ENCODE results near the gene WWC1.
A peak's percentile ranks its signal among the peaks of the same experiment; 100 is the strongest.

WWC1 gene

DNA sequence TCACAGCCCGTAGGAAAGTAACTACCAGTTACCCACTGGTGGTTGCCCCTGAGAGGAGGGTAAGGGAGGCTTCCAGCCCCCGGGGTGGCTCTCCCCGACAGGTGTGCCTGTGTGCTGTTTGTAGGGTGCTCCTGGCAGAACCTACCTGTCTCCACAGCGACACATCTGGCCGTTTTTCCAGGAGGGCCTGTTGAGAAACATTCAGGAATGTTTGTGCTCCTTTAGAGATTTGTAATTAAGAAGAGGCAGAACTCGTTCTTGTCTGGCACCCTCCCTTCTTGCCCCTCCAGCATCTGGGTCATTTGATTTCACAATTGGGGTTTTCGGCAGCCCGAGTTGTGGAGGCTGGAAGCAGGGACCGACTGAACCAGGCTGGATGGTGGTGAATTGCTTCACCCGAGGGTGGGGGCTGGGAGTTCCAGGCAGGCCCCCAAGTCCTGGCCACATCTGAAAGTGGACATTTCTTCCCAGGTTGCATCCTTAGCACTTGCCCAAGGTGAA, 74.2 kb downstream of the WWC1 start:
- no peak for DNase-seq

DNA sequence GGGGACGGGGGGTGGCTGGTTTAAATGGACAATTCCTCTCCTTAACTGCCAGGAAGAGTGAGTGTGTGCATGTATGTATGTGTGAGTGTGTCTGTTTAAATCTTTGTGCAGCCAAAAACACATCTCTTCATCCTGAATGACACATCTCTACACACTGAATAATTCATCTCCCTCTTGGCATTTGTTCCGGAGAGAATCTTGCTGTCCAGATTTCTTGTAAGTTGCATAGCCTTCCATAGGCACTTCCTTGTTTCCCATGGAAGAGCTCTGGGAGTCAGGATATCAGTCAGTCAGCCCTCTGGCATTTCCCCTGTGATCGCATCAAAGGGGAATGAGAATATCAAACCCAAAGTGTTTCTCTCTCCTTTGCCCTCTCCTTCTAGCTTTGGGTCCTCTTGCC, 74.7 kb downstream of the WWC1 start:
- no peak for DNase-seq

DNA sequence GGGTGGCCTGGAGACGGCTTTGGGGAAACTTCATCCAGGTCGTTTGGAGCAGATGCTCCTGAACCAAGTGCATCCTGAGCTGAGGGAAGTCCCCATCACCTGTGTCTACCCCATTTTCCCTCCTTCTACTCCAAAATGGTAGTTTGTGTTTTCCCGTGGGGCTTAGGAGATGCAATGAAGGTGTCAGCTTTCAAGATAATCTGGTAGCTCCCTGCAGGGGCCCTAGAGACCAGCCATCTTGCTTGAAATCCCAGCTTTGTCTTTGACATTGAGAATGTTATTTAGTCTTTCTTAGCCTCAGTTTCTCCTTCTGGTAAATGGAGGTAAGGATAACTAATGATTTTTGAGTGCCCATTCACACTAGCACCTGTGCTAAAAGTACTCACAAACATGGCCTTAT, 77.4 kb downstream of the WWC1 start:
- DNase-seq = no peak

DNA sequence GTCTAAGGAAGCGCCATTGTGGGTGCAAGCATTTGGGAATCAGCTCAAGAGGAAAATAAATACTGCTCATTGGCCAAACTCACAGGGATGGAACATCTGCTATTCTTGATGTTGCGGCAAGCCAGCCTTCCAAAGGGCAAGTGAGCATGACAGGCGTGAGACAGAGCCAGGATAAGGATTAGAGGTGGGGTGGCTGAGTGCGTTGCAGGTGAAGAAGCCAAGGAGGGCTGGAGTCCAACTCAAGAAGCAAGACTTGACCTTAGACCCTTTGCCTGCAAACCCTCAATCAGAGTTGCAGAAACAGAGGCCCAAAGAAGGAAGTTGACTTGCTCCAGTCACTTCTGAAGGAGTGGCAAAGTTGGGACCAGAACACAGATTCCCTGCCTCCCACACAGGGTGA, 79.4 kb downstream of the WWC1 start:
- no peak for DNase-seq

DNA sequence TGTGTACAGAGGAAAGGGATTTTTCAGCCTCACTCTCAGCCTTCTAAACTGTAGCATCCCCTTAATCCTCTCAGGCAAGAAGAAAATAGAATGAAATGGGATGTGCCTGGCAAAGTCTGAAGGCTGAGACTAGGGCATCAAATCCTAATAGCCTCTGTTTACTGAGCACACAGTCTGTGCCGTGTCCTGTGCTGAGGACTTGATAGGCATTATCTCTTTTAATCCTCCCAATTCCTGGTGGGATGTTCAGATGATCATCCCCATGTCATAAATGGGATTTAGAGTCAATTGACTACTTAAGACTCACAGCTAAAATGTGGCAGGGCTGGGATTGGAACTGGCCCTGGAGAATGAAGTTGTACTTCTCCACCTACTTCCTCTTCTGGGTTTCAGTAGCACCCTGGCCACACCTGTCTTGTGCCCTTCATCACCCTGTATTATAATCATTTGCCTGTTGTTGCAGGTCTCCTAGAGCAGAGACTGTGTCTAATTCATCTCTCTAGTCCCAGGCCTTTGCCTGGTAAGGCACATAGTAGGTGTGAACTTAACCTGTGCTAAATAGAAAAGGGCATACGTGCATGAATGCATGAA, 81.0 kb downstream of the WWC1 start:
- DNase-seq = no peak

DNA sequence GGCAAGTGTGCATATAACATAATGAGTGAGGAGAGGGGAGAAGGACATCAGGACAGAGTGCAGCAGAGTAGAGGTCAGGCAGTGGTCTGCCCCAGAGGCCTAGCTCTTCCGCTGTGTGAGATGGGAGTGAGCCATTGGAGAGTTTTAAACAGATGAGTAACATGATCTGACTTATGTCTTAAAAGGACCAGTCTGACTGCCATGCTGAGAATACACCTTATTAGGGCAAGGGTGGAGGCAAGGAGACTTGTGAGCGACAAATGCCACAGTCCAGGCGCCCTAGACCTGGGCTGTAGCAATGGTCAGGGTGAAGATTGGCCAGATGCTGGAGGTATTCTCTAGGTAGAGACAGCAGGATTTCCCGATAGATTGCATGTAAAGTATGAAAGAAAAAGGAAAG, 83.1 kb downstream of the WWC1 start:
- DNase-seq = no peak

DNA sequence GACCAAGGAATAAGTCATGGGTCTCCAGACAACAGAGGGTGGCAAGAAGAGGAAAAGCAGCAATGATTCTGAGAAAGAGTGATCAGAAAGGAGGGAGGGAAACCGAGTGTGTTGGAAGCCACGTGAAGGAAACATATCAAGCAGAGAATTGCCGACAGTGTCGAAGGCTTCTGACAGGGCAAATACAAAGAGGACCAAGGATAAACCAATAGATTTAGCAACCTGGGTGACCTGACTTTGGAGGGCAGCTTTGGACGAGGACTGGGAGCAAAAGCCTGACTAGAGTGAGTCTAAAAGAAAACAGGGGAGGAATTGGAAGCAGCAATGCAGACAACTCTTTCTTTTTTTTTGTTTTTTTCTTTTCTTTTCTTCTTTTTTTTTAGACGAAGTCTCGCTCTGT, 83.8 kb downstream of the WWC1 start:
- DNase-seq = no peak

DNA sequence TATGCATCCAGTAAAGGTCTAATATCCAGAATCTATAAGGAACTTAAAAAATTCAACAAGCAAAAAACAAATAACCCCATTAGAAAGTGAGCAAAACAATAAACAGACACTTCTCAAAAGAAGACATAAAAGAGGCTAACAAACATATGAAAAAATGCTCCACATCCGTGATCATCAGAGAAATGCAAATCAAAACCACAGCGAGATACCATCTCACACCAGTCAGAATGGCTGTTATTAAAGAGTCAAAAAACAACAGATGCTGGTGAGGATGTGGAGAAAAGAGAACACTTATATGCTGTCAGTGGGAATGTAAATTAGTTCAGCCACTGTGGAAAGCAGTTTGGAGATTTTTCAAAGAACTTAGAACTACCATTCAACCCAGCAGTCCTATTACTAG, 86.1 kb downstream of the WWC1 start:
- DNase-seq = no peak

DNA sequence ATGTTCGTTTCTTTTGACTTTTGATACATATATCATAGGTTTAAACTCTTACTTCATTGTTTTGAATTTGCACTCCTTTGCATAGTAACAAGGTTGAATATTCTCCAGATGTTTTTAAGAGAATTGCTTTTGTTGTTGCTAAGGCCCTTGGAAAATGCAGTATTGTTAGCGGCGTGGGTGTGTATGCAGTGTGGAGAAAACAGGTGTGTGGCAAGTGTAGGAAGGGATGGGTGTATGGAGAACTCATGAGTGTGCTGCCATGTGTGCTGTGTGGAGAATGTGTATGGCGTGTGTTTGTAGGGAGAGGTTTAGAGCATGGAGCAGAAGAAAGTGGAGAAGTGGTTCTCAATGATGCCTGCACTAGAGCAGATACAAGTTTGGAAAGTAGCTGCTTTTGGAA, 87.3 kb downstream of the WWC1 start:
- DNase-seq = no peak

DNA sequence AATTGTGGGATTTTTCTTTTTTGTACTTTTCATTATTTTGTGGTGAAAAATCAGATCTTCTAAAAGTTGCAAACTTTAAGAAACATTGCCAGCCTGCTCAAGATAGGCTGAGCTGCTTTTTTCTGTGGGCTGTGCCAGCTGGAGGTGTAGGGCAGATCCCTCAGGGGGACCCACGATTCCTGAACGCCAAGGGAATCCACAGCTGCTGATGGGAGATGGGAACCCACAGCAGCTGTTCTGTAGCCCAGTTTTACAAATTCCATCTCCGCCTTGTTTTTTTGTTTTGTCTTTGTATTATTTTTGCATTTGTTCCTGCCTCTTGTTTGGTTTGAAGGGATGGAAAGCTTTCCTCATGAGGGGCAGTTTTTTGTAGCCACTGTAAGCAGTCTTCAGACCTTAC, 91.0 kb downstream of the WWC1 start:
- DNase-seq = no peak

DNA sequence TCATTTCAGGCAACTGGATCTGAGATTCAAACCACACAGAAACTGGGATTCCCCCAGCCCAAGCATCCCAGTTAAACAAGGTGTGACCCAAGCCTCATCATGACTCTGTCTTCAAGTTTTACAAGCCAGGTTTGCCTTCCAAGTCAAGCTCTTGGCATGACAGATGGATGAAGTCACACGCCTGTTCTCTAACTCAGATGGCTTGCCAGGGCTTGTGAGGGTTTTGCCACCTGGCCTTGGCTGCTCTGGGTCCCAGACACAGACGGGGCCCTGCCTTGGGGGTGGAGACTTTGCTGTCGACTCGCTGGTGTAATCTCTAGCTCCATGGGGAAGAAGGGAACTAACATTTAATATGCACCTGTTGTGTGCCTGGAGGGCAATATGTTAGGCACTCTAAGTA, 99.0 kb downstream of the WWC1 start:
- DNase-seq = peak; percentile 16

DNA sequence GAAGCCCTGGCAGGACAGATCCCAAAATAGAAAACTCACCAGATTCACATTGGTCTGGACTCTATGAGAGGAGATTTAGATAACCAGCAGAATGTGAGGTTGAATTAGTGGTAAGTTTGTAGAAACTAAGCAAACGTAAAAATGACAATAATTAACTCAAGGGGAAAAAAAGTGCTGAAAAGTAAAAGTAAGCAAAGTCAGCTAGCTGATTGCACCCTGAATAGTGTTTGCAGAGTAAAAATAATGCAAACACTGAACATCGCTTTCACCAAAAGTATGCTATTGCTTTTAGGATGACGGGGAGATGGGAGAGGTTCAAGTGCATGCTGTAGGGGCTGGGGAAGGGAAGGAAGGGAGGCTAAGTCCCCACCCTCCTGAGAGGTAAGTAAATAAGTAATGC, 102.3 kb downstream of the WWC1 start:
- DNase-seq = no peak

DNA sequence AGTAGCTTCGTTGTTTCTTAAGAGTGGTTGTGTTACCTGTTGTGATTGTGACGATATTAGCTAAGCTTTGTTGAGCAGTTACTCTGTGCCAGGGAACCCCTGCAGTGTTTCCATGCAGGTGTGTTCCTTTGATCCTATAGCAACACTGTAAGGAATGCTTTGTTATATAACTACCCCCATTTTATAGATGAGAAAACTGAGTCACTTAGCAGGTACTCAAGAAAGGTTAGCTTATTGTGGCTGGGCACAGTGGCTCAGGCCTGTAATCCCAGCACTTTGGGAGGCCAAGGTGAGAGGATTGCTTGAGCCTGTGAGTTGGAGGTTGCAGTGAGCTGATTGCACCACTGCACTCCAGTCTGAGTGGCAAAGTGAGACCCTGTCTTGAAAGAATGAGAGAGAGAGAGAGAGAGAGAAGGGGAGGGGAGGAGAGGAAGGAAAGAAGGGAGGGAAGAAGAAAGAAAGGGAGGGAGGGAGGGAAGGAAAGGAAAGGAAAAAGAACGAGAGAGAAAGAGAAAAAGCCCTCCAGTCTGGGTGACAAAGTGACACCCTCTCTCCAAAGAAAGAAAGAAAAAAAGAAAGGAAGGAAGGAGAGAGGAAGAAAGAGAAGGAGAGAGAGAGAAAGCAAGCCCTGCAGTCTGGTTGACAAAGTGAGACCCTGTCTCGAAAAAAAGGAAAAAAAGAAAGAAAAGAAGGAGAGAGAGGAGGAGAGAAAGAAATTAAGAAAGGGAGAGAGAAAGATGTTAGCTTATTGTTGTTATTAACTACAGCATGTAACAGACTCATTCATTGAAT, 109.2 kb downstream of the WWC1 start:
- DNase-seq = no peak

DNA sequence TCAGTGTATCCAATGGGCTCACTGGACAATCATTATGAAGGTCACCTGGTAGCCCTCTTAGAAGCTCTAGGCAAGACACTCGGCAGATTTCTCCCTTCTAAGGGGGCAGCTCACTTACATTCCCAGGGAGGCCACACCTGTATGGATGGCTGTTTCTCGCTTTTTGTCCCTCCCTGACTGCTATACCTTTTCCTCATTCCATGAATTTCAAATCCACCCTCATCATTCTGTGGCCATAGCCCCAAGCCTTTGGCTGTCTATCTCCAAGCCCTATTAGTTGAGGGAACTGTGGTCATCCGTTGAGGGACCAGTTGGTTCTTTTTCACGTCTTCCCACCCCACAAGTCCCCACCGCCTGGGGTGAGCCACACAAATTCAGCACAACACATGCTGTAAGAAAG, 109.8 kb downstream of the WWC1 start:
- DNase-seq = no peak

DNA sequence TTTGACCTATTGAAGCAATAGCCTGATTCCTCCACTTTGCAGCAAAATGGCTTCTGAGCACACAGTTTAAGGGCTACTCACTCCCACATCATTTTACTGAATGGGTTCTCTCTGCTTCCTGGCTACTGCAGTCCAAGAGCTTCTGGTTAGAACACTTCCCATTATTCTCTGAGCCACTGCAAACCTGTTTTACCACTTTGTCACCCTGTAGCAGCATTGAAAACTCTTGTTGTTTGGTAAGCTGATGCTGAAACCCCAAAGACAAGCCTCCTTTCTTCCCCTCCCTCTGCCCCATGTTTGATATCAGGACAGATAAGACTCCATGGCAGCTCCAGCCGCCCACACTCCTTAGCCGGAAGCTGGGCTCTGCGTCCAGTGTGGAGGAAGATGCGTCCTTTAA, 110.4 kb downstream of the WWC1 start:
- no peak for DNase-seq

DNA sequence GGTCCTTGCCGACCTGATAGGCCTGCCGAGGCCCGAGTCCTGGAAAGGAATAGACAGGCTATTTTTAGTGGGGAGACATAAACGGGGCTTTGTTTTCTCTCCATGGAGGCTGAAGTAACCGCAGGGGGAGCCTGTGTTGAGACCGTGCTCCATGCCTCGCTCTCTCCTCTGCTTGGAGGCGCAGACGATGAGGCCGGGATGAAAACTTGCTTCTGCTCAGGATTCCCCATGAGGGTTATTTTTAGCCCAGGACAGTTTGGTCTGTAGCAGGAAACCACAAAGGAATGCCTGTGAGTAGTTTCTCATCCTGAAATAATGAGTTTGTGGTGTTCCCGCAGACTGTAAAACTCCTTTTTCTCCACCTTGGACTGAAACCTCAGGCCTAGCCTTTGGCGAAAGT, 112.9 kb downstream of the WWC1 start:
- DNase-seq = no peak

DNA sequence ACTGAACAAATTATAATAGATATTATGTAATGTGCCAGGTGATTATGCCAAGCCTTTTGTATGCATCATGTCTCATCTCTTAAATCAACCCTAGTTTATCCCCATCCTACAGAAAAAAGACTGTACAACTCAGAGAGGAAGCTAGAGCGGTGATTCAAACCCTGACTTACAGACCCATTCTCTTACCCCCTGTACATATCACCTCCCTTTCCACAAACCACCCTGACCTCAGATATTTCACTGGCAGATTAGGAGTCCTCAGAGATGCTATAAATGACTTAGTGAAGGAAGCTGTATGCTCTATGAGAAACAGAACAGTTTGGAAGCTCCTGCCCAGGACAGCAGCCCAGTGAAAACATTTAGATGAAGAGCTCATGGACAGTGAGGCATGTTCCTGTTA, 115.8 kb downstream of the WWC1 start:
- no peak for DNase-seq

DNA sequence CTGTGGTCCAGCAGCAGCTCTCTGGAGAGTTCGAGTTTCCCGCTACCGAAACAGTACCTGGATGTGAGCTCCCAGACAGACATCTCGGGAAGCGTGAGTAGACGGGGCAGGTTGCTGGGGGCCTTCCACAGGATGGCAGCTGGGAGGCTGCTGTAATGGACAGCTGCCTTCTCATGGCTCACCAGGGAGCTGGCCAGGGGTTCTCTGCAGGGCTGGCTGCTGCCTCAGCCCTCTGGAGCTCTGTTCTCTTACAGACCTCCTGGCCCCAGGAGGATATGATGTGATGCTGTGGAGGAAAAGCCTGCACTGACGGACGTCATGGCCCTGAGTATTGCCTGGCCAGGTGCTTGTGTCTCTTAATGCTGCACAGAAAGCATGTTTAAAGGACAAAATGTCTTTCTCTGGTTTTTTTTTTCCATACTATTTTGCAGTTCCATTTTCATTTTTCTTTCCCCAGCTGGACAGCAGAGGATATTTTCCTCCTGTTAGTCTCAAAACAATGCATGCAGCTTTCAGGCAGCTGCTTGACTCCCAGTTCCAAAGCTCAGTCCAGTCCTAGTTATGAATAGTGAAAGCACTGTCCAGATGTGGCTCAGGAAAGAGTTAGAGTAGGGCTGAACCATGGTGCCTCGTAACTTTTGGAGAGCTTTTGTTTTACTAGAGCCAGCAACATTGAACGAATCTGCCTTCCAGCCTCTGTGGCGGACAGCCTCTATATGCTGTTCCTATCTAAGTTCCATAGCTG, 117.3 kb downstream of the WWC1 start:
- DNase-seq = no peak

DNA sequence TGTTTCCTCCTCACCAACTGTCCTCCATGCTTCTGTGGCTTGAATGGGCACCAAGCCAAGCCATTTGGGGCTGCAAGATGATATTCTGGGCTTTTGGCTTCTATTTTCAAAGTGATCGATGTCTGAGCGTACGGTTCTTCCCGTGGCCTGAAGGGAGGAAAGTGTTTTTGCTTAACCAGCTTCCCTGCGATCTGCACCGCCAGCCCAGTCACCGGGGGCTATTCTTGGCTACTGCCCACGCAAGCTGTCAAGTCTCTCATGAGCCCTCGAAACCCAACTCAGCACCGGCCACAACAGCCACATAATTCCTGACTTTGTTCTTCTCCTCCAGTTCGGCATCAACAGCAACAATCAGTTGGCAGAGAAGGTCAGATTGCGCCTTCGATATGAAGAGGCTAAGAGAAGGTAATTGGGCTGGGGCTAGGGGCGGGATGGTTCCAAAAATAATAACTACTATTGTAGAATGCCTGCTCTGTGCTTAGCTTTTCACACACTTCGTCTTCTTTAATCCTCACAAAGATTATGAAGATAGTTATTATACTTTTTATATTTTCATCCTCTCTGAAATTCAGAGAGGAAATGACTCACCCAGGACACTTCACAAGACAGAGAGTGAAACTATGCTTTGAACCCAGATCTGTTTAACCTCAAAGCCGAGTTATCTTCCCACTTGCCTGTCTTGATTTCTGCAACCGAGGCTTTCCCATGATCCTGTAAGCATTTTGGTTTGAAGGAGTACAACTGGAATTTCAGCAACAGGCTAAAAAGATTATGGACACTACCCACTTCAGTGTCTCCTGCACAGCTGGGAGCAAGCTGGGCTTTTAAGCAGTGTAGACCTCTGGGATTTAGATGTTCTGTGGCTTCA, 118.4 kb downstream of the WWC1 start:
- DNase-seq = no peak

DNA sequence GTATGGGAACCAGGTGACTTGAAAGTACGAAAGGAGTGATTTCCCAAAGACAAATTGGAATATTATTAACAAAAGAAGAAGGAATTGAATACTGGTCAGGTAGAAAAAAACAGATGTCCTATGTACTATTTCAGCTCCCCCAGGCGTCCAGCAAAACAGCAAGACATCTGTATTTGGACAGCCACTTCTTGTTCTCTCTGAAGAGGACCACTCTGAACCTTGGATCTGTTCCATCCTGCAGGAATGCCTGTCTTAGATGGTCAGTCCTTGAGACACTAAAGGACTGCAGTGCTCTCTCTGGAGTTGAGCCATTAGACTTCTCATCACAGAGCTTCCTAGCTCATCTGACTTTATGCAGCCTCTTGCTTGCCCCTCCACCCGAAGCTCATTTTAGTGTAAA, 120.4 kb downstream of the WWC1 start:
- DNase-seq = no peak

DNA sequence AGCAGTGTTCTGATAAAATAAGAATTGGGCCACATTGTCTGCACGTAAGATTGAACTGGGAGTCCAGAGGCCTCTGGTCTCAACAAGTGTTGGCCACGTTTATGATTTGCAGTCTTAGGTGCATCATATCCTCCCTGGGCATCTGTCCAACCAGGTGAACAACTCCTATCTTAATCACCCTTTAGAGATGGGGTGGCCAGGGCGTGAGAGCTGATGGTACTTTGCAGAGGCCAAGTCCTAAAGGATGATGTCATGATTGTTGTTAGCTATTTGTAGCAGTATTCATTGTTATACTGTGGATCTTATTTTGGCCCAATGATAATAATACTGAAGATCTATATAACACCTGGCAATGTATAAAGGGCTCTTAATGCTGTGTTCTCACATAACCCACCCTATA, 121.6 kb downstream of the WWC1 start:
- no peak for DNase-seq

DNA sequence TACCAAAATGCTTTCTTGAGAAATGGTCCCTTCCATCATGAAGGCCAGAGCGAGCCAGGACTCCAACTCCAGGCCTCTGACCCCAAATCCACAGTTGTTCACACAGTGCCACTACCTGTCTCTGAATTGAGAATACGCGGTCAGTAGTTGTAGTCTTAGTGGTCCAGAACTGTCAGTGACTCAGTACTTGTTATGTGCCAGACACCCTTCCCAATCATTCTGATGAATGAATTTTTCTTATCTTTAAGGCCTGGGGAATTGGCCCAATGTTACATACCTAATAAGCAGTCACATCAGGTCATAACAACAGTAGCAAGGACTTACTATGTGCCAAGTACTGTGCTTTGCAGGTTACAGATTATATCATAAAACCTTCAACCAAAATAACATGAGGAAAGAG, 122.2 kb downstream of the WWC1 start:
- no peak for DNase-seq

DNA sequence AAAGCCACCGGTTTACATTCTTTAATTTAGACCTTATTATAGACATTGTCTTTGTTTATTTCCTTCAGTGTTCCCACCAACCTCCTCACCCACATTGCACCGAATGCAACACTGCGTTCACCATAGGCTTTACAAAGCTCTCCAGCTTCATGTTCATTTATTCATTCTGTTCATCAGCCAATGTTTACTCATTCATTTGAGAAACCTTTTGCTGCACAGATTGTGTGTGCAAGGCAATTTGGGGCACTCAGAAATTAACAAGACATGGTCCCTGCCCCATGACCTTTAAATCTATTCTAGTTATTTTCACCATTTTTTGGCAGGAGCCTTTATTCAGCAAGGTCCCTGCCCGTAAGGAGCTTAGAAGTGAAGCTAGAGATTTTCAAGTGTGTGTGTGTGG, 124.0 kb downstream of the WWC1 start:
- no peak for DNase-seq
